HG03196 (cell line): ENCODE measurements around the gene TANC1.

Experiments
- ATAC-seq: cut with Tn5 transposase; IDR thresholded peaks from one replicate; pipeline ENCODE4 v1.9.1; 2021; ENCODE audit not compliant: unreplicated experiment

Gene TANC1

DNA sequence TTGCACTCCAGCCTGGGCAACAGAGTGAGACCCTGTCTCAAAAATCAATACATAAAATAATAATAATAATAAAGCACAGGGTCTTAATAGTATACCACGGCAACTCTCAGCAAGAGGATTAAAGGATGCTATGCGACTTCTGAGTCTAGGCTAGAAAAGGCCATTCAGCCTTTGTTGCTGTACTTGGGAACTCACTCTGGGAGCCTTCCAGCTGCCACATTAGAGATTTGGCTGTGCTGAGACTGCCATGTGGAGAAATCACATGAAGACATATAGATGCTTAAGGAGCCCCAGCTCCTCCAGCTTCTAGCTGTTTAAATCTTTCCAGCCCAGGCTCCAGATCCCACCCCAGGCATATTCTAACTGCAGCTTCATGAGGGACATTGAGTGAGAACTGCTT lies 8.2 kb upstream of the TANC1 start:
- no peak for ATAC-seq

DNA sequence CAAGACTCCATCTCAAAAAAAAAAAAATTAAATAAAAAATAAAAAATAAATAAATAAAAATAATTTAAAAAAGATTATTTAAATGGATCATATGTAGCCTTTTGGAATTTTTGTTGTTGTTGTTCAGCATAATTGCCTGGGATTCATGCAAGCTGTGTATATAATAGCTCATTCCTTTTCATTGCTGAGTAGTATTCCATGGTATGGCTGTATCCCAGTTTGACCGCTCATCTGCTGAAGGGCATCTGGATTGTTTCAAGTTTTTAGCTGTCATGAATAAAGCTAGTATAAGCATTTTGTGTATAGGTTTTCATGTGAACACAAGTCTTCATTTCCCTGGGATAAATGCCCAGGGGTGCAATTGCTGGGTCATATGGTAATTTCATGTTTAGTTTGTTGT lies 6.4 kb upstream of the TANC1 start:
- no peak for ATAC-seq

DNA sequence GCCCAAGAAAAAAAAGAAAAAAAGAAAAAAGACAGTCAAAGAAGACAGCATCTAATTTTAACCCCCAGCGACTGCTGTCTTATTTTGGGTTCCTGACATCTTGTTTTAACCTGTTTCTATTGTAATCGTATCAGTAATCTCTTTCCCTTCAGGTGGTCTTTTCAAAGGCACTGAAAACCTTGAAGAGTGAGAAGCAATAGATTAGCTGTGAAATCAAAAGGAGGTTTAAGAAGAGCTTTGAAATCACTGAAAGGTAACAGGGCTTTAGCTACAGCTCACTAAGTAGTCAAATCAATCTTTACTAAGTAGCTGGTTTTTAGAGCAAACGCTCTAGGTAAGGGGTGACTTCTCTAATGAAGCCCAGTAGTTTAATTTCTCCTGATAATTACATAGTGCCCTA lies 5.4 kb upstream of the TANC1 start:
- no peak for ATAC-seq

DNA sequence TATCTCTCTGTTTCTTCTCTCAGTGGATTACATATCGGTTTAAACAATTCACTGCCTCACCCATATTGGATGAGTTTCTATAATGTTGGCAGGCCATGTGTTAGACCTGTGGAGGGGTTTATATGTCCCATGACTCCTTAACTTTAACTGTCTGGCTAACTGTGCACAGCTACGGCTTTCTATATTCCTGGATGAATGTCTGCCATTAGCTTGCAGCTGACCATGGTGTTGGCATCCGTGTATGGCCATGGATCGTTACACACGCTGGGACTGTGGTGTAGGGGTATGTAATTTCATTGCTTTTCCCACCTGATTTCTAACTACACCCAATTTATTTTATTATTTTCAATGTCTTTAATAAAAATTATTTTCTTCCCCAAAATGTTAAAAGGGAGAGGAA lies 3.3 kb upstream of the TANC1 start:
- ATAC-seq = no peak

DNA sequence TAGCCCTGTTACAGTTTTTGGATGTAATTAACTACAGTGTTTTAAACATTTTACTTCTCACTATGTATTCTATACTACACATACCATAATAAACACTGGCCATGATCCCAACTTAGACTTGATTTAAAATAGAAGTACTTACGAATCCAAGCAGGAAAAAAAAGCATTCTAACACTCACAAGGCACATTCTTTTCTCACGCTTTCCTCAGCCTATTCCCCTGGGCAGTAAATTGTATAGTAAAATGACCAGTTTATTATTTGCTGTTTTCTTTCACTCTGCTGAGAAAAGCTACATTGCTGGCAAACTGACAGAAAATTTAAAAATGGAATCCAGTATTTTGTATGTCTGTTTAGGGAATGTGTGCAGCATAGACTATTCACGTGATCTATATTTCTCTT lies 2.8 kb upstream of the TANC1 start:
- no peak for ATAC-seq

DNA sequence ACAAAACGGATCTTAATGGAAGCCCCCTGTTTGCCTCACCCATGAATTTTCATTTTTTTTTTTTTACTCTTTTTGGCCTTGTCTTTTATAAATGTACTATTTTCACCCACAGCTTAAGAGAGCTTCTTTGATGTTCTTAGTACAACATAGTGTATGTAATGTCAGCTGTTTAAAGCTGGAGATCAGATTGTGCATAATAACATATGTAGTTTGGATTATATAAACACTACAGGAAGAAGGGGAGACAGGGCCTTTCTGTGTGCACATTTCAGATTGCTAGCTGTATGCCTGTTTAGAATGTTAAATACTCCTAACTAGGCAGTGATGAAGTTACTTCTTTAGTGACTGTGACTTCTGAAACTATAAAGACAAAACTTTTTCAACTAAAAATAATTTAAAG lies 2.1 kb upstream of the TANC1 start:
- no peak for ATAC-seq

DNA sequence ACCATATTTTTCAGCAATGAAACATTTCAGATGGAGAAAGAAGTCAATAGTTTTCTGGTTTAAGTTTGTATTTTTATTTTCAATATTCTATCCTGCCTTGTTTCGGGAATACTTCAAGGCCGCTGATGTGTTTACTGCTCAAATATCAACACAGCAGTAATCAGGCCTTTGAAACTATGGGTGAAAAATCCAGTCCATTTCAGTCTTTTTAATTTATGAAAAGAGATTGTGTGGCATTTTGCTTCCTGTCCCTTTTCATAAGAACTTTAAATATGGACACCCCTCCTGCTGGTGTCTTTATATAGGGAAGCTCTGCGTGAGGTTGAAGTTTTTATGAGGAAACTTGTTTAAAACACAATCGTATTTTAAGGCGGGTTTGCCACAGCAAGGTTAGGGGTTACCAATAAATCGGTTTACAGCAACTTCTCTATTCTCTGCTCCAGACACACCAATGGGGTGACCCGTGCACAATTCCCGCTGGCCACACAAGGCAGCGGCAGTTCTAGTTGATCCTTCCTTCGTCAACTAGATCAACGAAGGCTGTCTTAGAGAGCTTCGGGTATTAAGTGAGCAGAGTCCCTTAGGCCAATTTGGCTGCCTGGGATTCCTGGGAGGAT lies 1.2 kb upstream of the TANC1 start:
- ATAC-seq = no peak

DNA sequence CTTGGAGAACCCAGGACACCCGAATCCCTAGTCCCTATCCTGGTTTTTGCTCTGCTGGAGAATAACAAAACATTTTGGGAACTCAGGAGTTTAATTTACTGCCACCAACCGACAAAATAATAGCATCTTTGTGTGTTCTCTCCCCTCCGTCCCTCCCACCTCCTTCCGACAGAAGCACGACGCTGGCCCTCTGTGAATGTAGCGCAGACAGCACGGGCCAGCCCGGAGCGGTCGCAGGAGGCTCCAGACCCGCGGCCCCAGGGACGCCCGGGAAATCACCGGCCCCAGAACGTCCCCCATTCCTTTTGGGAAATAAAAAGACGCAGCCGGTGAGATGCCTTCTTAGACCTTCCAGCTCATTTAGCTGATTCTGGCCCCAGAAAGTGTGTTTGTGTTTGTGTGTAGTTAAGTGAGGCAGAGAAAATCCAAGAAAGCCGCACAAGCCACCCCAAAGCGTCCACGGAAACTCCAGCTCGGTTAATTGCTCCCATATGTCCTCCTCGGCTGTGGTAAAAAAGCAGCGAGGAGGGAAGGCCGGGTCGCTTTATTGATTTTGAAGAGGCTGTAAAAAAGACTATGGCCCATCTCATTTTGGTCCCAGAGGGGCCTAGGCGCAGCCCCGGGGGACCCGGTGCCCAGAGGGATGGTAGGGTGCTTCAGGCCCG lies 577 bp upstream of the TANC1 start:
- no peak for ATAC-seq

DNA sequence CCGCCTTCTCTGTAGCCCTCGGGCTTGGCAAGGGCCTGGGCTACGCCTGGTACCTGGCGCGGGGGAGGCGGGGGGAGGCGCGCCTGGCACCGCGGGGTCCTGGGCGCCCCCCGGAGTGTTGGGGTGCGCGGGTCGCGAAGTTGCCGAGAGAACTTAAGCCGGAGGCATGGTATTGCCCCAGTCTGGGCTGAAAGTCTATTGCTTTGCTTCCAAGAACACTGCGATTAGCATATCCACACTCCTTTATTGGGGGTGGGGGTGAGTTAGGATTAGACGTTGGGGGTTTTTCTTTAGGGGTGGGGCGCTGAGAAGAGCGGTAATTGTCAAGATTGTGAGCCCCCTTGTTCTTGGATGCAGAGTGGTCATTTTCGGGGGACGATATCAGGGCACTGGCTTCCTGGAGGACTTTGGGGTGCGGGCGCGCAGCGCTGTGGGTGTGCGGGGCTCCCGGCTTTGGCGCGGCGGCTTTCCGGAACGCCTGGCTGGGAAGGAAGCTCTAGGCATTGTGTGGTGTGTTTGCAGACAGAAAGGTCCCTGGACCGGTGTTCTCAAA lies 798 bp downstream of the TANC1 start:
- no peak for ATAC-seq

DNA sequence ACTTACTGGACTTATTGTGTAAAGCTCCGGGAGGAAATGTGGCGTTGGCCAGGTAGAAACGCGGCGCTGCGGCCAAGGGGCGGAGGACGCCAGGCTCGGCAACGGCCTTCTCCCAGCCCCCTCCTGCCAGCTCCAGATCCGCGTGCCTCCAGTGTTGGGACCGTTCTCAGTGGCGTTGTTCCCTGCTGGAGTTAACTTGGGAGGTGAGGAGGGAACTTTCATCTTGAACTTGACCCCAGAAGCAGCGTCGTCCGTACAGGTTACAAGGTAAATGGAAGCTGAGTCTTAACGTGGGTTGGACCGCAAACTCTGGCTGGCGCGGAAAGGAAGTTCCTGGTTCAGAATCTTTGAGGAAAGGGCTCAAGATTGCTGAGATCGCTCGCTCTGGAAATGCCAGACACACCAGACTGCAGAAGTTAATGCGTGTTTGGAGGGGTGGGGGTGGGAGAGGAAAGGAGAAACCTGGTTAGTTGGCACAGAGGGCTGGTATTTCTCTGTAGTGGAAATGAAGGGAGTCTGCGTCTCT lies 1.3 kb downstream of the TANC1 start:
- no peak for ATAC-seq

DNA sequence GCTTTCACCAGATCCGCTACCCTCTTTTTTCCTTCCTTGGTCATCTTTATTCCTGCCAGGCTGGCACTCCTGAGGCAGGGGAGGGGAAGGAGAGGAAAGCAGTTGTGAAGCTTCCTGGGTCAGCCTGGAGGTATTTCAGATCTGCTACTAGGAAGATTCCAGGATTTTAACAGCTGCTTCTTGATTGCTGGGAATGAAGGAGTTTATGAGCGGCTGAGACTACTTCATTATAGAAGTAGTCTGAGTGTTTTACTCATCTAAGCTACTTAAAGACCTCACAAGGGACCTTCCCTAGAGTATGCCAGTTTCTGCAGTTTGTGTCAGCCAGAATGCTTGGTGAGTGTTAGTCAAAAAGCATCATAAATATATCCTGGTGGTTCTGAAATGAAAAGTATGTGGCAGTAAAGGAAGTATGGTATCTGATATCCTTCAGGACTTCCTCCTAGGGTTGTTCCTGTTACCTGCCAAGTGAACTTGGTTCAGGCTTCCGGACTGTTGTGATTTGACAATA lies 1.9 kb downstream of the TANC1 start:
- no peak for ATAC-seq

DNA sequence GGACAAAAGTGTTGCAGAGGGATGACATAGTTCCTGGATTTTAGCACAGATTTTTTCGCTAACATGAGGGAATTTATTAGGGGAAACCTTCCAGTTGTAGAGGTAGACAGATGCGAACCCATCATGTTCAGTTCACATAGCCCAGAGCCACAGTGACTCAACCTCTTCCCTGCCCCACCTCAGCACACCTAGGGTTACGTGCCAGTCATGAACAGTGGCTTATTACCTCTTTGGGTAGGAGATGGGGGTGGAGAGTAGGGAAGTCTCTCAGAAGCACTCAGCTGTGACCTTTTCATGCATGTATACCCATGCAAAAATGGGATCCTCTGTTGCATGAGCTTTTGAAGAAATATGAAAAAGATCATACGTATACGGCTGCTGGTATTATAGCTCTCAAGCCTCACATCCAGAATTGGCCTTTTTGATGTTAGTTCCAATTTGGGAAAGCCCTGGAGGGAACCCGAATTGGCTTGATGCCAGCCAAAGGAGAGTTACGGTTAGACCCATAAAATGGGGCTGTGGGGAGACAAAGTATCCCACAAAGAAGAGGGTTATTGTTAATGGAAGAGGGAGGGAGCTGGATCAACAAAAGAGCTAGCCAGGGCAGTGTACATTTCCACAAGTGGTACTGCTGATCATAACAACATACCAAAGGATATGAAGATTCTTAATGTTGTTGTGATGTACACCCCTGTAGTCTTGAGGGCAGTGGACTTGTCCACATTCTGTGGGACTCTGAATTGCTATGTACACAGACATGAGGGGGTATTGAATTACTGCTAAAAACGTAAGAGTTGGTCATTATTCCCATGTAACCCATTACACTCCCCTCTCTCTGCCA lies 4.9 kb downstream of the TANC1 start:
- ATAC-seq = no peak

DNA sequence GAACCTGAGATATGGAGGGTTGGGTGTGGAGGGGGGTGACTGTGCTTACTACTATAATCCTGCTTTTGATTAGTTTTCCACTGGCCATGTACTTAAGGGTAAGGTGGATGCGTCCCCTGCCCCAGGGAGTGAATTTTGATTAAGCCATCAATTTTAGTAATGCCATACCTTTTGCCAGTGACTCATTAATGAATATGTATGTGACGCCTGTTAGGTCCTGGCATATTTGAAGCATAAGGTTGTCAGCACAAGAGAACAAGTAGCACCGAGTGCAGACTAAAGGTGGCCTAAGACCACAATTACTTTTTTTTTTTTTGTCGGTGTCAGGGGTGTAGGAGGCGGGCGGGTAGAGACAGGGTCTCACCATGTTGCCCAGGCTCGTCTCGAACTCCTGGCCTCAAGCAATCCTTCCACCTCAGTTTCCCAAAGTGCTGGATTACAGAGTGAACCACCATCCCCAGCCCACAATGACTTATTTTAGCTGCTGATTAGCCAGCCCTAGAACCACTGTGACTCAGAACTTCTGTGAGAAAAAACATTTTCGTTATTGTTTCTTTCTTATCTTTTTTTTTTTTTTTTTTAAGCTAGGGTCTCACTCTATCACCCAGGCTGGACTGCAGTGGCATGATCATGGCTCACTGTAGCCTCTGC lies 7.0 kb downstream of the TANC1 start:
- no peak for ATAC-seq

DNA sequence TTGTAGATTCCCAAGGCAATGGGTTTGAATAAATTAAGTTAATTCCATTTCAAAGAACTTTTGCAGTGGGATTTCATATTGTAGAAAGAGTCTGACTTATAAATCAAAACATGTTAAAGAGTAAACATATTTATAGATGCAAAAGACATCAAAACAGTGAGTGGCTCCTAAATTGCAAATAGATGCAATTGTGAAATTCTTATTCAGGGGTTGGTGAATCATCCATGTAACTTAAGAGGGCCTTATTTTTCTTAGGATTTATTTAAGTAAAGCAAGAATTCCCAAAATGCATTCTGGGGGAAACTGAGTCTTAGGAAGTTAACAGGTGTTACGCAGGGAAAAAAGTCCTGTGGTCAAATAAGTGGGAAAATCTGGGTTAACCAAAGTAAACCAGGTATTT lies 11.3 kb downstream of the TANC1 start:
- no peak for ATAC-seq

DNA sequence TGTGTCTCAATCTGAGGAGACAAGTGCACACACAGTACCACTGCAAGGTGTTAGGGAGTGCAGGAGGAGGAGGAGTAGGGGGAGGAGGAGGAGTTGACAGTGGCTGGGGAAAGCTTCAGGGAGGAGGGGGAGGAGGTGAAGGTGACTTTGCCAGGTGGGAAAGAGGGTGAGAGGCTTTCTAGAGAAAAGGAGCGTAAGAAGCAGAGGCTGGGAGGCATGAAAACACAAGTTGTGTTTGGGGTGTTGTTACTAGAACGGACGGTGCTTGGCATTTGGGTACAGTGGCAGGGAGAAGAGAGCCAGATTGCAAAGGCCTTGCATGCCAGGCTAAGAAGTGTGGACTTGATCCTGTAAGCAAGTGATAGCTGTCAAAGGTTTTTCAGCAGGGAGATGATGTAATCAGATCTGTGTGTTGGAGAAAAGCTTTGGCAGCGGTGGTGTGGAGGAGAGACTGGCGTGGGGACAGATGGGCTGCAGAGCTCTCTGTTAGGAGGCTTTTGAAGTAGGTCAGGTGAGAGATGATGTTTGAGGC lies 16.2 kb downstream of the TANC1 start:
- no peak for ATAC-seq

DNA sequence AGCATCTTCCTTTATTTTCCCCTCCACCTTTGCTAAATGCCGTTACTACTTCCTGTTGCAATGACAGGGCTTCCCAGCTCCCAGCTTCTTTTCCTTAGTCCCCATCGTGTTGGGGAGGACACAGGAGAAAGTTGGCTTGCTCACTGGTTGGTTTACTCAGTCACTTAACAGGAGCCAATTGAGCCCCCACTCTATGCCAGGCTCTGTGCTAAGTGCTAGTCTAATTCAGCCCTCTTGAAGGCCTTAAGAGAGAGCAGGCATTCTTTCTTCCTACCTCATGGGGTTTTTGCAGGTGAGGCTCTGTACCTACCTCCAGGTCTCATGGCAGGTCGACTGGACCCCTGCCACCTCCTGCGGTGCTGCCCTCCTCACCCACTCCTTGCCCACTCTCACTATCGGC lies 20.1 kb downstream of the TANC1 start:
- ATAC-seq = no peak

DNA sequence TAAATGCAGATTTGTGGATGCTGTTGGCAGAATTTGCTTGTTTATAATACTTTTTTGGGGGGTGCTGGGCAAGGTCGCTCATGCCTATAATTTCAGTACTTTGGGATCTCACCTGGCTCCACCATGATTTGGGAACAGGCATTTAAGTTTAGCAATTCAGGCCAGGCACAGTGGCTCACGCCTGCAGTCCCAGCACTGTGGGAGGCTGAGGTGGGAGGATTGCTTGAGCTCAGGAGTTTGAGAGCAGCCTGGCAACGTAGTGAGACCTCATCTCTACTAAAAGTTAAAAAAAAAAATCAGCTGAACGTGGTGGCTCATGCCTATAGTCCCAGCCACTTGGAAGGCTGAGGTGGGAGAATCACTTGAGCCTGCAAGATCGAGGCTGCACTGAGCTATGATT lies 20.7 kb downstream of the TANC1 start:
- no peak for ATAC-seq

DNA sequence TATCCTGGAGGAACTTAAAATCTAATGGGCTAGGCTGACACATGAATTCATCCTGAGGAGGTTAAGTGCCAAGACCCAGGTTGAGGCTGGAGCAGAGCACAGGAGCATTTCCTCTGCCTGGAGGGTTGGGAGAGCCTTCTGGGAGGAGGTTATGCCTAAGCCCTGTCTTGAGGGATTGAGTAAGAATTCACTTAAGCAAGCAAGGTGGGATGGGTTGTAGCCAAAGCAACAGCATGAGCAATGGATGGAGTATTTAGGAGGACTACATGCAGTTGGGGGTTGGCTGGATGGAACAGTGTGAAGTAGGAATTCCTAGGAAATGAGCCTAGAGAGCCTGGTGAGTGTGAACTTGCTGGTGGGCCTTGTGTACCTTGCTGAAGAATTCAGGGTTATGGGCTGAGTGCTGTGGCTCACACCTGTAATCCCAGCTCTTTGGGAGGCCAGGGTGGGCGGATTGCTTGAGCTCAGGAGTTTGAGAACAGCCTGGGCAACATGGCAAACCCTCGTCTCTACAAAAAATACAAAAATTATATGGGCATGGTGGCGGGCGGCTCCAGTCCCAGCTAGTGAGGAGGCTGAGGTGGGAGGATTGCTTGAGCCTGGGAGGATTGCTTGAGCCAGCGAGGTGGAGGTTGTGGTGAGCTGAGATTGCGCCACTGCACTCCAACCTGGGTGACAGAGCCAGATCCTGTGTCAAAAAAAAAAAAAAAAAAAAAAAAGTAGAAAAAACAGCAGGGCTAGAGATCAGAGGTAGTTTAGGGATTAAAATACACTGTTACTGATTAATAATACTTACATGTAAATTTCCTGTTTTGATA lies 22.2 kb downstream of the TANC1 start:
- ATAC-seq = no peak

DNA sequence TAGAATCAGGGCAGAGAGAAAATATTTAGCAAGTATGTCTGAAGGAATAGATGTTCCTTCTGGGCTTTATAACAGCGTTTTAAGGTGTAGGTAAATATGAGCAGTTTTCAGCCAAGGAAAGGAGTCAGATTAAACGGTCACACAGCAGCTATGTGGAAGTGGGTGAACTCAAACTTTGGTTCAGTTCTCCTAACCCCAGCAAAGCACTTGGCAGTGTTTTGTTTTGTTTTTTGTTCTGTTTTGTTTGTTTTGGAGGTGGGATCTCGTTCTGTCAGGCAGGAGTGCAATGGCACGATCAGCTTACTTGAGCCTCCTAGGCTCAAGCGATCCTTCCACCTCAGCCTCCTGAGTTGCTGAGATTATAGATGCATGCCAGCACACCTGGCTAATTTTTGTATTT lies 24.6 kb downstream of the TANC1 start:
- ATAC-seq = no peak
